ENCODE measurements around the gene TP53RK.

The TP53RK gene

GRCh38 chr20:46652699-46653098 is 36.5 kb downstream of the TP53RK start:
- no peak for DNase-seq (ENCODE audit: low read depth)
- no peak for TF ChIP-seq CTCF (IDR thresholded peaks at IDR 0.05; ENCODE audit: low read depth, low read length)
- no peak for TF ChIP-seq MYC (IDR thresholded peaks at IDR 0.05; ENCODE audit: low read depth, low read length)
- no peak for TF ChIP-seq POLR2A (IDR thresholded peaks at IDR 0.05; ENCODE audit: extremely low read depth, insufficient read length)
- no peak for TF ChIP-seq MAX (IDR thresholded peaks at IDR 0.05; ENCODE audit: low read depth, low read length)
- H3K4me3 ChIP-seq (ENCODE audit: low read depth, low read length): no peak overlapping the region

- no peak for TF ChIP-seq MAX (IDR thresholded peaks at IDR 0.05; ENCODE audit: low read depth, low read length)
- TF ChIP-seq POLR2A (IDR thresholded peaks at IDR 0.05; ENCODE audit: extremely low read depth, insufficient read length): no peak
- no peak for TF ChIP-seq MYC (IDR thresholded peaks at IDR 0.05; ENCODE audit: low read depth, low read length)
- no peak for TF ChIP-seq CTCF (IDR thresholded peaks at IDR 0.05; ENCODE audit: low read depth, low read length)
- no peak for DNase-seq (ENCODE audit: low read depth)
- H3K4me3 ChIP-seq (ENCODE audit: low read depth, low read length): no peak within 1 kb of the TSS
Observed at GRCh38 chr20:46651091-46651962, 37.9 kb downstream of the TP53RK start, which contains the start of gene SLC13A3. Gene SLC13A3 (minus strand): TSS chr20:46651459. CDS start chr20:46651421, 38 bp downstream.

GRCh38 chr20:46650575-46651090 is 38.6 kb downstream of the TP53RK start:
- H3K4me3 ChIP-seq (ENCODE audit: low read depth, low read length): no peak overlapping the region
- no peak for DNase-seq (ENCODE audit: low read depth)
- no peak for TF ChIP-seq MYC (IDR thresholded peaks at IDR 0.05; ENCODE audit: low read depth, low read length)
- no peak for TF ChIP-seq POLR2A (IDR thresholded peaks at IDR 0.05; ENCODE audit: extremely low read depth, insufficient read length)
- TF ChIP-seq CTCF (IDR thresholded peaks at IDR 0.05; ENCODE audit: low read depth, low read length): no peak
- TF ChIP-seq MAX (IDR thresholded peaks at IDR 0.05; ENCODE audit: low read depth, low read length): no peak

- DNase-seq (ENCODE audit: low read depth): no peak
- no peak overlapping the region for H3K4me3 ChIP-seq (ENCODE audit: low read depth, low read length)
- no peak for TF ChIP-seq MYC (IDR thresholded peaks at IDR 0.05; ENCODE audit: low read depth, low read length)
- TF ChIP-seq POLR2A (IDR thresholded peaks at IDR 0.05; ENCODE audit: extremely low read depth, insufficient read length): no peak
- no peak for TF ChIP-seq MAX (IDR thresholded peaks at IDR 0.05; ENCODE audit: low read depth, low read length)
- no peak for TF ChIP-seq CTCF (IDR thresholded peaks at IDR 0.05; ENCODE audit: low read depth, low read length)
Observed at GRCh38 chr20:46649965-46650542, 39.2 kb downstream of the TP53RK start.

- DNase-seq (ENCODE audit: low read depth): no peak
- no peak overlapping the region for H3K4me3 ChIP-seq (ENCODE audit: low read depth, low read length)
- TF ChIP-seq MYC (IDR thresholded peaks at IDR 0.05; ENCODE audit: low read depth, low read length): no peak
- no peak for TF ChIP-seq POLR2A (IDR thresholded peaks at IDR 0.05; ENCODE audit: extremely low read depth, insufficient read length)
- no peak for TF ChIP-seq CTCF (IDR thresholded peaks at IDR 0.05; ENCODE audit: low read depth, low read length)
- no peak for TF ChIP-seq MAX (IDR thresholded peaks at IDR 0.05; ENCODE audit: low read depth, low read length)
Observed at GRCh38 chr20:46649650-46649949, 39.6 kb downstream of the TP53RK start.
